Esophagus squamous epithelium (tissue), 5 donors: Measurements from ENCODE around the gene NELL1. TPM values are rescaled to one million over a fixed set of nuclear protein-coding genes. Genes with fewer than 3 reads are reported as not detected.

Experiments used
- DNase-seq: peaks from one replicate; lab custom pipeline; 2025; lab: John Stamatoyannopoulos, UW
- H3K27ac ChIP-seq, 4 donors: fragments of 200-600 bp; sonication (generic); one replicate each; pipeline ENCODE4 v1.5.1; 2016 to 2019; ENCODE audit warnings: mild to moderate bottlenecking in 1 of 4
- H3K27me3 ChIP-seq, 4 donors: fragments of 200-600 bp; sonication (generic); 1 replicate in 3 of 4; 2 replicates in 1 of 4; pipeline versions ENCODE4 v1.5.1 to v1.6.0; 2017 to 2021; ENCODE audit warnings: antibody characterized with exemption in 1 of 4
- H3K36me3 ChIP-seq, 3 donors: fragments of 200-600 bp; sonication (generic); one replicate each; pipeline ENCODE4 v1.5.1; 2016 to 2019
- H3K4me1 ChIP-seq, 3 donors: fragments of 200-600 bp; sonication (generic); one replicate each; pipeline ENCODE4 v1.5.1; 2017 to 2019
- H3K4me3 ChIP-seq, 4 donors: fragments of 200-600 bp; sonication (generic); 1 replicate in 3 of 4; 2 replicates in 1 of 4; pipeline ENCODE4 v1.5.1; 2016 to 2019; ENCODE audit warnings: mild to moderate bottlenecking in 2 of 4, moderate library complexity in 1 of 4
- H3K9me3 ChIP-seq, 3 donors: fragments of 200-600 bp; sonication (generic); one replicate each; pipeline ENCODE4 v1.5.1; 2016 to 2019
- CTCF ChIP-seq, 6 experiments: fragments of 450-650 bp in 4 of 6; fragments of 200-600 bp in 2 of 6; sonication (generic) in 2 of 6; IDR thresholded peaks; one replicate each; pipeline ENCODE4 v1.5.1; 2016 to 2019; ENCODE audit warnings: antibody characterized with exemption in 6 of 6, mild to moderate bottlenecking in 4 of 6, moderate library complexity in 4 of 6
- POLR2A ChIP-seq, 4 donors: fragments of 450-650 bp; IDR thresholded peaks; one replicate each; pipeline ENCODE4 v1.6.1; 2017; ENCODE audit warnings: antibody characterized with exemption in 4 of 4, mild to moderate bottlenecking in 4 of 4, moderate library complexity in 3 of 4
- WGBS, 2 donors: methylation state at CpG; one replicate each; pipeline ENCODE4 v1.1.5; 2018; 5-methylcytosine and 5-hydroxymethylcytosine counted together
- intact Hi-C: fragments of 100-400 bp; cut with DNase I; formaldehyde crosslinking; loops from one replicate; pipeline ENCODE4 v1.15.0; 2022
- total RNA-seq, 4 donors: library from RNA; depleted of rRNA; stranded (reverse); fragments of >200 nt; gene quantifications; one replicate each; pipeline ENCODE4 v1.1.0, GENCODE V29; 2016
- donor health status: DM: yes; HTN: yes; CAD: no.

Gene NELL1
- total RNA-seq, 4 donors from 2014 or later: 1.5 TPM; not detected in 3

GRCh38 chr11:20869123-20869522 lies 199.7 kb downstream of the NELL1 start:
- H3K4me1 ChIP-seq: no peaks in the 10 kb centered on the region
- no peak overlapping the region for H3K4me3 ChIP-seq
- DNase-seq: no peak
- no peaks in the 10 kb centered on the region for H3K27me3 ChIP-seq
- no peaks in the 10 kb centered on the region for H3K36me3 ChIP-seq
- TF ChIP-seq CTCF (IDR thresholded peaks at IDR 0.05) (no peak), POLR2A (IDR thresholded peaks at IDR 0.05) (no peak)
- no peak overlapping the region for H3K27ac ChIP-seq
- intact Hi-C loops: no loop called here
- no peaks in the 10 kb centered on the region for H3K9me3 ChIP-seq

GRCh38 chr11:20873054-20873453 lies 203.7 kb downstream of the NELL1 start:
- TF ChIP-seq CTCF (IDR thresholded peaks at IDR 0.05) (no peak), POLR2A (IDR thresholded peaks at IDR 0.05) (no peak)
- WGBS, 2 donors: 11 to 22% methylated on average over 3 of the region's 3 CpGs
- Histone ChIP-seq H3K9me3 (no peaks in the 10 kb centered on the region), H3K27ac (no peak overlapping the region), H3K27me3 (no peaks in the 10 kb centered on the region), H3K4me3 (no peak overlapping the region), H3K4me1 (no peaks in the 10 kb centered on the region), H3K36me3 (no peaks in the 10 kb centered on the region)
- DNase-seq: no peak
- intact Hi-C loops: no loop called here

GRCh38 chr11:20874358-20874757 lies 205.0 kb downstream of the NELL1 start:
- no peak for DNase-seq
- TF ChIP-seq CTCF (IDR thresholded peaks at IDR 0.05) (no peak), POLR2A (IDR thresholded peaks at IDR 0.05) (no peak)
- Histone ChIP-seq H3K36me3 (no peaks in the 10 kb centered on the region), H3K27ac (no peak overlapping the region), H3K4me3 (no peak overlapping the region), H3K27me3 (no peaks in the 10 kb centered on the region), H3K9me3 (no peaks in the 10 kb centered on the region), H3K4me1 (no peaks in the 10 kb centered on the region)
- WGBS, 2 donors: 84 to 92% methylated on average over 3 of the region's 3 CpGs
- intact Hi-C loops: no loop called here

- TF ChIP-seq CTCF (IDR thresholded peaks at IDR 0.05): no peak
- TF ChIP-seq POLR2A (IDR thresholded peaks at IDR 0.05): no peak
- 26 to 40% methylated on average over 3 of the region's 3 CpGs for WGBS, 2 donors
- intact Hi-C loops: no loop called here
Measured at GRCh38 chr11:20875889-20876288, 206.5 kb downstream of the NELL1 start.

GRCh38 chr11:20876738-20877137 lies 207.4 kb downstream of the NELL1 start:
- TF ChIP-seq POLR2A (IDR thresholded peaks at IDR 0.05) (no peak), CTCF (IDR thresholded peaks at IDR 0.05) (no peak)
- no peak overlapping the region for H3K27ac ChIP-seq
- H3K9me3 ChIP-seq: no peaks in the 10 kb centered on the region
- intact Hi-C loops: no loop called here
- H3K36me3 ChIP-seq: no peaks in the 10 kb centered on the region
- H3K4me1 ChIP-seq: no peaks in the 10 kb centered on the region
- no peaks in the 10 kb centered on the region for H3K27me3 ChIP-seq
- no peak for DNase-seq
- H3K4me3 ChIP-seq: no peak overlapping the region

More at GRCh38 chr11:20875889-20876288, 206.5 kb downstream of the NELL1 start:
- Histone ChIP-seq H3K27ac (no peak overlapping the region), H3K9me3 (no peaks in the 10 kb centered on the region), H3K4me1 (no peaks in the 10 kb centered on the region), H3K4me3 (no peak overlapping the region), H3K27me3 (no peaks in the 10 kb centered on the region), H3K36me3 (no peaks in the 10 kb centered on the region)
- no peak for DNase-seq
